ENCODE results near the gene KDM1B. TPM values are rescaled to one million over a fixed set of nuclear protein-coding genes. Genes with fewer than 3 reads are reported as not detected.

The KDM1B gene
- total RNA-seq, 1 experiment from 2014 or later = 15.8 TPM

DNA sequence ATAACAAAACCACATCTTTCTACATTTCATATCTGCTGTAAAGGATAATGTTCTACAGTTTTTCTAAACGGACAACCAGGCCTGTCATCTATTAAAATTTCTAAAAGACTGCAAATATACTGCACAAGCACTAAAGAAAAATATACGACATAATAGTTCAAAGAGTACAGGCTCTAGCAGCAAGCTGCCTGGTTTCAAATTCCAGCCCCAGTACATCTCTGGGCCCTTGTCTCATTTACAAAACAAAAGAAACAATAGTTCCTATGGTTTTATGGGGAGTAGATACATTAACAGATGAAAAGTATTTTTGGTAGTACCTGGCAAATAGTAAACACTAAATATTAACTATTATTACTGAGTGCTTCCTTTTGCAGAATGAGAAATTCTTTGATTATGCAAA, 85.0 kb downstream of the KDM1B start:
- H3K36me3 ChIP-seq (ENCODE audit: insufficient read depth, low read length, poor library complexity, severe bottlenecking) = peaks cover 98% of the 10 kb centered on the region
- CTCF ChIA-PET = no interaction called here
- no peaks in the 10 kb centered on the region for H3K9me3 ChIP-seq (ENCODE audit: low read depth, low read length, poor library complexity, severe bottlenecking)
- no peak for TF ChIP-seq EZH2 (IDR thresholded peaks at IDR 0.05; ENCODE audit: borderline replicate concordance, low read depth, low read length, poor library complexity, severe bottlenecking)
- TF ChIP-seq CTCF (conservative IDR thresholded peaks at IDR 0.05; ENCODE audit: low read depth, low read length) = no peak
- BruUV-seq (replicated peaks) = no TSS peak
- no peaks in the 10 kb centered on the region for H3K27me3 ChIP-seq (replicated peaks; ENCODE audit: insufficient read depth, low read depth, low read length, poor library complexity)
- POLR2A ChIA-PET (ENCODE audit: low non-redundant PET) = no interaction called here
- intact Hi-C loops (cut with micrococcal nuclease; ENCODE audit: unreplicated experiment) = no loop called here
- H3K4me3 ChIP-seq (ENCODE audit: low read depth, low read length, poor library complexity, severe bottlenecking) = no peak overlapping the region
- no peaks in the 10 kb centered on the region for H3K4me1 ChIP-seq (ENCODE audit: insufficient read depth, low read length, poor library complexity, severe bottlenecking)
- DNase-seq (ENCODE audit: low spot score) = no peak
- H3K27ac ChIP-seq (ENCODE audit: low read depth, low read length, poor library complexity, severe bottlenecking) = no peak overlapping the region

DNA sequence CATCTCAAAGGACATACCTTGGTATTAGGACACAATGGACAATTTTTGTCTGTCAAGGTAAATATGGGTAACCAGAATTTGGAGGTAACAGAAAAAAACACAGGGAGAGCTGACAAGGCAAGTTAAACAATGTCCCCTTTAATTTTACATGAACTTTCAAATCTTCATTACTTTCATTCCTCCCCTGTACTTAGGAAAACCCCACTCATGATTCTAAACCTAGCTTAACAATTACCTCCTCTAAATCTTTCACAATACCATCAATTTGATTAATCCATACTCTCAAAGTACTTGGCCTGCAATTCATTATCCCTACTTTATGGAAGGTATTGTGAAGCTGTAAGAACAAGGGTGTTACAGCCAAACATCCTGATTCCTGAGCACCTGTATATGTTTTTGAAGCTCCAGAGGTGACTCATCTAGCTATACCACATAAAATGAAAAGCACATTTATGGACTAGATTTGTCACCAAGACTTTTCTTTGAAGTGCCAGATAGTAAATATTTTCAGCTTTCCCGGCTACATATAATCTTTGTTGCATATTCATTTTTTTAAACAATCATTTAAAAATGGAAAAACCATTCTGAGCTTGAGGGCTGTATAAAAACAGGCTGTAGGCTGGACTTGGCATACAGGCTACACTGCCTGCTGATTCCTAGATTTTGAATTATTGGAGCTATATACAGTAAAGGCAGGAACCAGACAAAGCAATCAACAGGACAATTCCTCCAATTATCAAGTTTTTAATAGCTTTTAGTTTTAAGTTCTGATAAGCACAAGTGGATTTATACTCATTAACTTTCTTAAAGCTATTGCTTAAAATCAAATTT, 86.2 kb downstream of the KDM1B start:
- Histone ChIP-seq H3K36me3 (ENCODE audit: insufficient read depth, low read length, poor library complexity, severe bottlenecking) (peaks cover 97% of the 10 kb centered on the region), H3K4me3 (ENCODE audit: low read depth, low read length, poor library complexity, severe bottlenecking) (no peak overlapping the region), H3K27me3 (replicated peaks; ENCODE audit: insufficient read depth, low read depth, low read length, poor library complexity) (no peaks in the 10 kb centered on the region), H3K4me1 (ENCODE audit: insufficient read depth, low read length, poor library complexity, severe bottlenecking) (no peaks in the 10 kb centered on the region), H3K9me3 (ENCODE audit: low read depth, low read length, poor library complexity, severe bottlenecking) (no peaks in the 10 kb centered on the region), H3K27ac (ENCODE audit: low read depth, low read length, poor library complexity, severe bottlenecking) (peak overlapping the region; percentile 34)
- intact Hi-C loops (cut with micrococcal nuclease; ENCODE audit: unreplicated experiment) = no loop called here
- no peak for DNase-seq (ENCODE audit: low spot score)
- ChIA-PET CTCF (no interaction called here), POLR2A (ENCODE audit: low non-redundant PET) (no interaction called here)
- no peak for TF ChIP-seq CTCF (conservative IDR thresholded peaks at IDR 0.05; ENCODE audit: low read depth, low read length)
- TF ChIP-seq EZH2 (IDR thresholded peaks at IDR 0.05; ENCODE audit: borderline replicate concordance, low read depth, low read length, poor library complexity, severe bottlenecking) = no peak
- BruUV-seq (replicated peaks) = no TSS peak

- BruUV-seq (replicated peaks) = no TSS peak
- no peak for DNase-seq (ENCODE audit: low spot score)
- CTCF ChIA-PET = no interaction called here
These were observed 87.0 kb downstream of the KDM1B start for GRCh38 chr6:18242062-18242851.

More at GRCh38 chr6:18242062-18242851, 87.0 kb downstream of the KDM1B start:
- Histone ChIP-seq H3K27me3 (replicated peaks; ENCODE audit: insufficient read depth, low read depth, low read length, poor library complexity) (no peaks in the 10 kb centered on the region), H3K9me3 (ENCODE audit: low read depth, low read length, poor library complexity, severe bottlenecking) (no peaks in the 10 kb centered on the region), H3K4me1 (ENCODE audit: insufficient read depth, low read length, poor library complexity, severe bottlenecking) (no peaks in the 10 kb centered on the region), H3K4me3 (ENCODE audit: low read depth, low read length, poor library complexity, severe bottlenecking) (no peak overlapping the region), H3K36me3 (ENCODE audit: insufficient read depth, low read length, poor library complexity, severe bottlenecking) (peaks cover 97% of the 10 kb centered on the region), H3K27ac (ENCODE audit: low read depth, low read length, poor library complexity, severe bottlenecking) (peak overlapping the region; percentile 34)
- POLR2A ChIA-PET (ENCODE audit: low non-redundant PET) = no interaction called here
- TF ChIP-seq EZH2 (IDR thresholded peaks at IDR 0.05; ENCODE audit: borderline replicate concordance, low read depth, low read length, poor library complexity, severe bottlenecking) (no peak), CTCF (conservative IDR thresholded peaks at IDR 0.05; ENCODE audit: low read depth, low read length) (no peak)
- intact Hi-C loops (cut with micrococcal nuclease; ENCODE audit: unreplicated experiment) = no loop called here

All from A673 (cell line).